ENCODE data around the gene PEX6. TPM values are rescaled to one million over a fixed set of nuclear protein-coding genes. Genes with fewer than 3 reads are reported as not detected.

The PEX6 gene
- total RNA-seq, 1 experiment from 2014 or later = 25.8 TPM

DNA sequence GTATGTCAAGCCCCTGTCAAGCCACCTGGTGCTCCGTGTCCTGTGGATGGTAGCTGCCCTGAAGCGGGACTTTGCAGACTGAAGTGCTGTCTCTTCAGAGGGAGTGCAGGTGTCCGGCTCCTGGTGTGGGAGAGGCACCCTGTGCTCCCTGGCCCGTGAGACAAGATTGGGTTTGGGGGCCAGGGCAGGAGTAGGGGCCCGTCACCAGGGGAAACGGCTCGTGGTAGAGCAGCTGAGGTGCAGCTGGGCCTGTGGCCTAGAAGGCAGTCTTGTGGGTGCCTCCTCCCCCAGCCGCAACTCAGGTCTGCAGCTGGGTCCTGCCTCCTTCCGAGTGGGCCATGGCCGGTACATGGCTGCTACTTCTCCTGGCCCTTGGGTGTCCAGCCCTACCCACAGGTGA is 63.2 kb downstream of the PEX6 start, which contains the start of gene PTCRA:
Gene PTCRA, plus strand, starts transcription at position 322 of the 400 bp plus-strand sequence. Its CDS starts 17 bp downstream, at position 339.
- DNase-seq (ENCODE audit: unreplicated experiment) = no peak
- no peaks in the 10 kb centered on the region for H3K9me3 Mint-ChIP-seq (ENCODE audit: unreplicated experiment)
- no peaks in the 10 kb centered on the region for H3K4me1 Mint-ChIP-seq (ENCODE audit: insufficient read depth, unreplicated experiment)
- no peak within 1 kb of the TSS for H3K27ac Mint-ChIP-seq (ENCODE audit: low read depth, unreplicated experiment)
- H3K27me3 Mint-ChIP-seq (ENCODE audit: insufficient read depth, unreplicated experiment) = no peaks in the 10 kb centered on the region
- H3K36me3 Mint-ChIP-seq (ENCODE audit: insufficient read depth, unreplicated experiment) = no peaks in the 10 kb centered on the region
- TF ChIP-seq, protein P1, sequence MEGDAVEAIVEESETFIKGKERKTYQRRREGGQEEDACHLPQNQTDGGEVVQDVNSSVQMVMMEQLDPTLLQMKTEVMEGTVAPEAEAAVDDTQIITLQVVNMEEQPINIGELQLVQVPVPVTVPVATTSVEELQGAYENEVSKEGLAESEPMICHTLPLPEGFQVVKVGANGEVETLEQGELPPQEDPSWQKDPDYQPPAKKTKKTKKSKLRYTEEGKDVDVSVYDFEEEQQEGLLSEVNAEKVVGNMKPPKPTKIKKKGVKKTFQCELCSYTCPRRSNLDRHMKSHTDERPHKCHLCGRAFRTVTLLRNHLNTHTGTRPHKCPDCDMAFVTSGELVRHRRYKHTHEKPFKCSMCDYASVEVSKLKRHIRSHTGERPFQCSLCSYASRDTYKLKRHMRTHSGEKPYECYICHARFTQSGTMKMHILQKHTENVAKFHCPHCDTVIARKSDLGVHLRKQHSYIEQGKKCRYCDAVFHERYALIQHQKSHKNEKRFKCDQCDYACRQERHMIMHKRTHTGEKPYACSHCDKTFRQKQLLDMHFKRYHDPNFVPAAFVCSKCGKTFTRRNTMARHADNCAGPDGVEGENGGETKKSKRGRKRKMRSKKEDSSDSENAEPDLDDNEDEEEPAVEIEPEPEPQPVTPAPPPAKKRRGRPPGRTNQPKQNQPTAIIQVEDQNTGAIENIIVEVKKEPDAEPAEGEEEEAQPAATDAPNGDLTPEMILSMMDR (IDR thresholded peaks at IDR 0.05; ENCODE audit: unreplicated experiment) = no peak
- POLR2A ChIA-PET = interaction anchor here (0.9 kb wide), 1 partner anchor 26 kb away, joined by 3 read pairs; no protein-coding TSS in a partner anchor
- intact Hi-C loops (cut with micrococcal nuclease) = no loop called here
- CTCF ChIA-PET = interaction anchor here (1.5 kb wide), 1 partner anchor 14 kb away, joined by 8 read pairs; no protein-coding TSS in a partner anchor
- BruUV-seq (replicated peaks) = no TSS peak
- no peak within 1 kb of the TSS for H3K4me3 Mint-ChIP-seq (ENCODE audit: unreplicated experiment)

DNA sequence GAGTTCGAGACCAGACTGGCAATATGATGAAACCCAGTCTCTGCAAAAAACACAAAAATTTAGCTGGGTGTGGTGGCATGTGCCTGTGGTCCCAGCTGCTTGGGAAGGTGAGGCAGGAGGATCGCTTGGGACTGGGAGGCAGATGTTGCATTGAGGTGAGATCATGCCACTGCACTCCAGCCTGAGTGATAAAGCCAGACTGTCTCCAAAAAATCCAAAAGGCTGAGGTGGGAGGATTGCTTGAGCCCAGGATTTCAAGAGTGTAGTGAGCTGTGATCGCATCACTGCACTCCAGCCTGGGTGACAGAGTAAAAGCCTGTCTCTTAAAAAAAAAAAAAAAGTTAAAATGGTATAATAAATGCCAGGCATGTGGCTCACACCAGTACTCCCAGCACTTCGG is 64.4 kb downstream of the PEX6 start:
- intact Hi-C loops (cut with micrococcal nuclease) = no loop called here
- POLR2A ChIA-PET = interaction anchor here (0.6 to 0.8 kb wide), 2 partner anchors 15 to 1021 kb away, joined by 3 to 5 read pairs; partner anchors contain the start of gene CNPY3
- TF ChIP-seq, protein P1 (IDR thresholded peaks at IDR 0.05; ENCODE audit: unreplicated experiment) = no peak
- Mint-ChIP-seq H3K9me3 (ENCODE audit: unreplicated experiment) (no peaks in the 10 kb centered on the region), H3K4me3 (ENCODE audit: unreplicated experiment) (no peak overlapping the region), H3K4me1 (ENCODE audit: insufficient read depth, unreplicated experiment) (no peaks in the 10 kb centered on the region), H3K27ac (ENCODE audit: low read depth, unreplicated experiment) (no peak overlapping the region), H3K27me3 (ENCODE audit: insufficient read depth, unreplicated experiment) (no peaks in the 10 kb centered on the region), H3K36me3 (ENCODE audit: insufficient read depth, unreplicated experiment) (no peaks in the 10 kb centered on the region)
- CTCF ChIA-PET = interaction anchor here (0.5 to 1.2 kb wide), 6 partner anchors 15 to 353 kb away, joined by 3 read pairs; partner anchors contain the start of gene CNPY3
- DNase-seq (ENCODE audit: unreplicated experiment) = no peak
- BruUV-seq (replicated peaks) = no TSS peak

Other genes with a start within 250 kb of the PEX6 start
- gene TBCC, start 233.1 kb downstream of the PEX6 start, total RNA-seq (2022) = 13.7 and 19.4 TPM in 2 replicates
- 8.4 and 9.8 TPM in 2 replicates for gene BICRAL, start 197.1 kb downstream of the PEX6 start, total RNA-seq (2022)
- gene RPL7L1, start 99.6 kb downstream of the PEX6 start, total RNA-seq (2022) = 121 and 123 TPM in 2 replicates
- not detected in 2 replicates for gene PTCRA, start 63.1 kb downstream of the PEX6 start, total RNA-seq (2022)
- gene CNPY3, start 49.7 kb downstream of the PEX6 start, total RNA-seq (2022) = 21.9 and 22.5 TPM in 2 replicates
- 0.30 TPM in 1 of 2 replicates, not detected in the other for gene GNMT, start 18.4 kb downstream of the PEX6 start, total RNA-seq (2022)
- gene PPP2R5D, start 5.4 kb upstream of the PEX6 start, total RNA-seq (2022) = 16.5 and 17.9 TPM in 2 replicates
- gene MEA1, start 34.8 kb upstream of the PEX6 start, total RNA-seq (2022) = 71.8 and 79.9 TPM in 2 replicates
- gene KLHDC3, start 35.1 kb upstream of the PEX6 start, total RNA-seq (2022) = 35.6 and 39.2 TPM in 2 replicates
- 72.8 and 80.4 TPM in 2 replicates for gene RRP36, start 42.4 kb upstream of the PEX6 start, total RNA-seq (2022)
- 22.7 and 31.4 TPM in 2 replicates for gene CUL7, start 74.7 kb upstream of the PEX6 start, total RNA-seq (2022)
- 155 and 174 TPM in 2 replicates for gene MRPL2, start 80.3 kb upstream of the PEX6 start, total RNA-seq (2022)
- 17.5 and 23.4 TPM in 2 replicates for gene KLC4, start 80.5 kb upstream of the PEX6 start, total RNA-seq (2022)
- gene PTK7, start 97.1 kb upstream of the PEX6 start, total RNA-seq (2022) = 42.6 and 48.4 TPM in 2 replicates
- 29.7 and 32.1 TPM in 2 replicates for gene SRF, start 192.1 kb upstream of the PEX6 start, total RNA-seq (2022)
- 39.6 and 42.8 TPM in 2 replicates for gene CUL9, start 203.0 kb upstream of the PEX6 start, total RNA-seq (2022)

All from MCF 10A (cell line).